ENCODE measurements around the gene STXBP5L. TPM values are rescaled to one million over a fixed set of nuclear protein-coding genes. Genes with fewer than 3 reads are reported as not detected.
"Not testable (repeated sequence)": the region's sequence is repeated elsewhere in the genome, so short reads cannot be mapped to it uniquely, and the experiment has no call there.

Gene STXBP5L
- not detected for total RNA-seq
- 0 reads per million in 2 donors for total RNA-seq

- Mint-ChIP-seq H3K36me3 (ENCODE audit: low read depth) (peaks cover 6% of the 10 kb centered on the region), H3K27ac (no peak within 1 kb of the TSS), H3K4me3 (peak within 1 kb of the TSS; percentile 76), H3K4me1 (peaks cover 4% of the 10 kb centered on the region), H3K27me3 (peaks cover 47% of the 10 kb centered on the region)
- ATAC-seq, result peak; percentile 80
- peaks cover 4% of the 10 kb centered on the region for H3K9me3 ChIP-seq (ENCODE audit: control insufficient read depth, low read length, poor library complexity, severe bottlenecking)
- DNase-seq, result peak in 1 of 3 donors; percentile 10
Observed at GRCh38 chr3:120908030-120908794, at the start of gene STXBP5L. STXBP5L (plus strand) TSS chr3:120908205; CDS start chr3:120909579, 1,374 bp downstream.

- H3K4me3 Mint-ChIP-seq, result no peak overlapping the region
- H3K36me3 Mint-ChIP-seq (ENCODE audit: low read depth), result no peaks in the 10 kb centered on the region
- ATAC-seq, result no peak
- H3K27me3 Mint-ChIP-seq, result peaks cover 44% of the 10 kb centered on the region
- H3K9me3 ChIP-seq (ENCODE audit: control insufficient read depth, low read length, poor library complexity, severe bottlenecking), result no peaks in the 10 kb centered on the region
- no peaks in the 10 kb centered on the region for H3K4me1 Mint-ChIP-seq
- no peak for DNase-seq
- no peak overlapping the region for H3K27ac Mint-ChIP-seq
Observed at GRCh38 chr3:120858521-120858920, 49.5 kb upstream of the STXBP5L start.

- H3K9me3 ChIP-seq (ENCODE audit: control insufficient read depth, low read length, poor library complexity, severe bottlenecking), result no peaks in the 10 kb centered on the region
- Mint-ChIP-seq H3K27me3 (peaks cover 17% of the 10 kb centered on the region), H3K4me1 (no peaks in the 10 kb centered on the region), H3K36me3 (ENCODE audit: low read depth) (peaks cover 3% of the 10 kb centered on the region), H3K4me3 (no peak overlapping the region), H3K27ac (no peak overlapping the region)
- no peak for DNase-seq
- ATAC-seq, result no peak
Observed at GRCh38 chr3:120864541-120864940, 43.5 kb upstream of the STXBP5L start.

- H3K4me3 Mint-ChIP-seq, result no peak overlapping the region
- H3K27me3 Mint-ChIP-seq, result peaks cover 49% of the 10 kb centered on the region
- H3K4me1 Mint-ChIP-seq, result no peaks in the 10 kb centered on the region
- ATAC-seq (no peak), DNase-seq (no peak)
- H3K36me3 Mint-ChIP-seq (ENCODE audit: low read depth), result no peaks in the 10 kb centered on the region
- no peak overlapping the region for H3K27ac Mint-ChIP-seq
- H3K9me3 ChIP-seq (ENCODE audit: control insufficient read depth, low read length, poor library complexity, severe bottlenecking), result no peaks in the 10 kb centered on the region
Observed at GRCh38 chr3:120875507-120875906, 32.5 kb upstream of the STXBP5L start.

- ATAC-seq (no peak), DNase-seq (no peak)
- no peaks in the 10 kb centered on the region for H3K4me1 Mint-ChIP-seq
Observed at GRCh38 chr3:120875989-120876388, 32.0 kb upstream of the STXBP5L start.

GRCh38 chr3:120879411-120879810, 28.6 kb upstream of the STXBP5L start:
- Mint-ChIP-seq H3K36me3 (ENCODE audit: low read depth) (no peaks in the 10 kb centered on the region), H3K27me3 (peaks cover 28% of the 10 kb centered on the region), H3K4me1 (no peaks in the 10 kb centered on the region), H3K27ac (no peak overlapping the region), H3K4me3 (no peak overlapping the region)
- peaks cover 2% of the 10 kb centered on the region for H3K9me3 ChIP-seq (ENCODE audit: control insufficient read depth, low read length, poor library complexity, severe bottlenecking)
- DNase-seq, result no peak
- no peak for ATAC-seq

More at GRCh38 chr3:120875989-120876388, 32.0 kb upstream of the STXBP5L start:
- Mint-ChIP-seq H3K27me3 (peaks cover 49% of the 10 kb centered on the region), H3K36me3 (ENCODE audit: low read depth) (no peaks in the 10 kb centered on the region), H3K27ac (no peak overlapping the region), H3K4me3 (no peak overlapping the region)
- H3K9me3 ChIP-seq (ENCODE audit: control insufficient read depth, low read length, poor library complexity, severe bottlenecking), result no peaks in the 10 kb centered on the region

- H3K36me3 Mint-ChIP-seq (ENCODE audit: low read depth), result no peaks in the 10 kb centered on the region
- H3K27ac Mint-ChIP-seq, result no peak overlapping the region
- ATAC-seq, result no peak
- no peaks in the 10 kb centered on the region for H3K9me3 ChIP-seq (ENCODE audit: control insufficient read depth, low read length, poor library complexity, severe bottlenecking)
- no peak for DNase-seq
- H3K4me3 Mint-ChIP-seq, result no peak overlapping the region
- H3K27me3 Mint-ChIP-seq, result no peaks in the 10 kb centered on the region
- no peaks in the 10 kb centered on the region for H3K4me1 Mint-ChIP-seq
Observed at GRCh38 chr3:120892921-120893320, 15.1 kb upstream of the STXBP5L start.

- Mint-ChIP-seq H3K27me3 (no peaks in the 10 kb centered on the region), H3K4me1 (no peaks in the 10 kb centered on the region), H3K27ac (no peak overlapping the region), H3K4me3 (no peak overlapping the region), H3K36me3 (ENCODE audit: low read depth) (no peaks in the 10 kb centered on the region)
- no peak for ATAC-seq
- no peak for DNase-seq
- H3K9me3 ChIP-seq (ENCODE audit: control insufficient read depth, low read length, poor library complexity, severe bottlenecking), result no peaks in the 10 kb centered on the region
Observed at GRCh38 chr3:120894316-120895057, 13.5 kb upstream of the STXBP5L start.

- H3K4me1 Mint-ChIP-seq; H3K9me3 ChIP-seq (ENCODE audit: control insufficient read depth, low read length, poor library complexity, severe bottlenecking); ATAC-seq: not testable (repeated sequence)
Observed at GRCh38 chr3:120901716-120902115, 6.3 kb upstream of the STXBP5L start.

GRCh38 chr3:120903221-120903620, 4.8 kb upstream of the STXBP5L start:
- no peak overlapping the region for H3K4me3 Mint-ChIP-seq
- peaks cover 4% of the 10 kb centered on the region for H3K9me3 ChIP-seq (ENCODE audit: control insufficient read depth, low read length, poor library complexity, severe bottlenecking)
- no peak for ATAC-seq
- DNase-seq, result no peak
- no peak overlapping the region for H3K27ac Mint-ChIP-seq
- no peaks in the 10 kb centered on the region for H3K4me1 Mint-ChIP-seq
- H3K27me3 Mint-ChIP-seq, result peaks cover 20% of the 10 kb centered on the region
- peaks cover 4% of the 10 kb centered on the region for H3K36me3 Mint-ChIP-seq (ENCODE audit: low read depth)

More at GRCh38 chr3:120901716-120902115, 6.3 kb upstream of the STXBP5L start:
- H3K27me3 Mint-ChIP-seq, result peaks cover 15% of the 10 kb centered on the region
- not testable (repeated sequence) for DNase-seq; H3K4me3 Mint-ChIP-seq; H3K36me3 Mint-ChIP-seq (ENCODE audit: low read depth); H3K27ac Mint-ChIP-seq

- peaks cover 42% of the 10 kb centered on the region for H3K27me3 Mint-ChIP-seq
- H3K36me3 Mint-ChIP-seq (ENCODE audit: low read depth), result peaks cover 6% of the 10 kb centered on the region
- DNase-seq (no peak), ATAC-seq (no peak)
- H3K4me3 Mint-ChIP-seq, result peak overlapping the region; percentile 59
- H3K9me3 ChIP-seq (ENCODE audit: control insufficient read depth, low read length, poor library complexity, severe bottlenecking), result peaks cover 4% of the 10 kb centered on the region
- H3K27ac Mint-ChIP-seq, result no peak overlapping the region
- peaks cover 4% of the 10 kb centered on the region for H3K4me1 Mint-ChIP-seq
Observed at GRCh38 chr3:120907659-120908029, 361 bp upstream of the STXBP5L start.

- ATAC-seq (no peak), DNase-seq (peak in 1 of 3 donors; percentile 8)
- H3K4me3 Mint-ChIP-seq, result peak overlapping the region; percentile 39
- H3K27me3 Mint-ChIP-seq, result peaks cover 48% of the 10 kb centered on the region
- H3K27ac Mint-ChIP-seq, result no peak overlapping the region
- H3K36me3 Mint-ChIP-seq (ENCODE audit: low read depth), result peaks cover 6% of the 10 kb centered on the region
- H3K9me3 ChIP-seq (ENCODE audit: control insufficient read depth, low read length, poor library complexity, severe bottlenecking), result peaks cover 4% of the 10 kb centered on the region
- H3K4me1 Mint-ChIP-seq, result peaks cover 4% of the 10 kb centered on the region
Observed at GRCh38 chr3:120908795-120909601, 993 bp downstream of the STXBP5L start.

- H3K27me3 Mint-ChIP-seq, result peaks cover 51% of the 10 kb centered on the region
- H3K27ac Mint-ChIP-seq, result no peak overlapping the region
- H3K4me1 Mint-ChIP-seq, result peaks cover 4% of the 10 kb centered on the region
- no peak for DNase-seq
- H3K4me3 Mint-ChIP-seq, result no peak overlapping the region
- H3K9me3 ChIP-seq (ENCODE audit: control insufficient read depth, low read length, poor library complexity, severe bottlenecking), result peaks cover 4% of the 10 kb centered on the region
- no peak for ATAC-seq
- H3K36me3 Mint-ChIP-seq (ENCODE audit: low read depth), result peaks cover 6% of the 10 kb centered on the region
Observed at GRCh38 chr3:120909602-120909878, 1.5 kb downstream of the STXBP5L start.
